Measurements from ENCODE around the gene AQP11.
A peak's percentile ranks its signal among the peaks of the same experiment; 100 is the strongest.

Gene AQP11

GRCh38 chr11:77602381-77603088 is 12.8 kb downstream of the AQP11 start:
- no peak for TF ChIP-seq ZNF8 (CRISPR knock-in tag; IDR thresholded peaks at IDR 0.05)
- TF ChIP-seq TSHZ2 (CRISPR knock-in tag; IDR thresholded peaks at IDR 0.05): no peak
- 0 out of 2 replicates have a peak, but pooled peaks have one; percentile 42 for TF ChIP-seq ZC3H10 (CRISPR knock-in tag; IDR thresholded peaks at IDR 0.05)
- TF ChIP-seq ARNTL (CRISPR knock-in tag; IDR thresholded peaks at IDR 0.05; ENCODE audit: borderline replicate concordance, low read depth): no peak
- peak; percentile 66; the same call in 1 of the 2 replicates for TF ChIP-seq PATZ1 (CRISPR knock-in tag; IDR thresholded peaks at IDR 0.05; ENCODE audit: borderline replicate concordance)
- TF ChIP-seq CREB5 (CRISPR knock-in tag; IDR thresholded peaks at IDR 0.05; ENCODE audit: low read depth): peak; percentile 57; the same call in 1 of the 2 replicates
- no peak for TF ChIP-seq GLIS3 (CRISPR knock-in tag; IDR thresholded peaks at IDR 0.05)
- no peak for TF ChIP-seq ZNF565 (CRISPR knock-in tag; conservative IDR thresholded peaks at IDR 0.05; ENCODE audit: low read depth)
- TF ChIP-seq TOX (CRISPR knock-in tag; IDR thresholded peaks at IDR 0.05; ENCODE audit: borderline replicate concordance): no peak
- TF ChIP-seq POU6F1 (CRISPR knock-in tag; IDR thresholded peaks at IDR 0.05; ENCODE audit: borderline replicate concordance, low read depth): no peak
- TF ChIP-seq BACH2 (CRISPR knock-in tag; IDR thresholded peaks at IDR 0.05; ENCODE audit: borderline replicate concordance): no peak; the same call in 1 of the 2 replicates
- TF ChIP-seq ISL1 (CRISPR knock-in tag; IDR thresholded peaks at IDR 0.05): peak; percentile 54
- no peak; the same call in 1 of the 2 replicates for TF ChIP-seq SNAI2 (CRISPR knock-in tag; IDR thresholded peaks at IDR 0.05)
- TF ChIP-seq TCF4 (CRISPR knock-in tag; IDR thresholded peaks at IDR 0.05; ENCODE audit: borderline replicate concordance): no peak
- ATAC-seq: peak; percentile 91

GRCh38 chr11:77604281-77604680 is 14.5 kb downstream of the AQP11 start:
- no peak for TF ChIP-seq ISL1 (CRISPR knock-in tag; IDR thresholded peaks at IDR 0.05)
- TF ChIP-seq CSDC2 (CRISPR knock-in tag; IDR thresholded peaks at IDR 0.05): no peak
- no peak for TF ChIP-seq OSR1 (CRISPR knock-in tag; IDR thresholded peaks at IDR 0.05)
- no peak for TF ChIP-seq ESRRG (CRISPR knock-in tag; IDR thresholded peaks at IDR 0.05)
- TF ChIP-seq ZNF565 (CRISPR knock-in tag; conservative IDR thresholded peaks at IDR 0.05; ENCODE audit: low read depth): no peak
- TF ChIP-seq BACH2 (CRISPR knock-in tag; IDR thresholded peaks at IDR 0.05; ENCODE audit: borderline replicate concordance): no peak
- no peak for TF ChIP-seq ZFP30 (CRISPR knock-in tag; IDR thresholded peaks at IDR 0.05)
- no peak for TF ChIP-seq GLIS3 (CRISPR knock-in tag; IDR thresholded peaks at IDR 0.05)
- no peak for TF ChIP-seq ZNF8 (CRISPR knock-in tag; IDR thresholded peaks at IDR 0.05)
- TF ChIP-seq ZNF70 (CRISPR knock-in tag; IDR thresholded peaks at IDR 0.05): no peak
- TF ChIP-seq TSHZ2 (CRISPR knock-in tag; IDR thresholded peaks at IDR 0.05): no peak
- no peak for TF ChIP-seq TOX (CRISPR knock-in tag; IDR thresholded peaks at IDR 0.05; ENCODE audit: borderline replicate concordance)
- no peak for TF ChIP-seq ZC3H10 (CRISPR knock-in tag; IDR thresholded peaks at IDR 0.05)
- no peak for TF ChIP-seq CREB5 (CRISPR knock-in tag; IDR thresholded peaks at IDR 0.05; ENCODE audit: low read depth)
- no peak for TF ChIP-seq TCF4 (CRISPR knock-in tag; IDR thresholded peaks at IDR 0.05; ENCODE audit: borderline replicate concordance)
- no peak for TF ChIP-seq PATZ1 (CRISPR knock-in tag; IDR thresholded peaks at IDR 0.05; ENCODE audit: borderline replicate concordance)
- TF ChIP-seq SNAI2 (CRISPR knock-in tag; IDR thresholded peaks at IDR 0.05): no peak
- TF ChIP-seq ZFP3 (CRISPR knock-in tag; IDR thresholded peaks at IDR 0.05): no peak
- TF ChIP-seq PPARA (CRISPR knock-in tag; IDR thresholded peaks at IDR 0.05; ENCODE audit: borderline replicate concordance): no peak
- ATAC-seq: no peak
